Embryonic facial prominence (tissue), 1 donor: ENCODE results near the gene ASIC2.
"Not testable (repeated sequence)": the region's sequence is repeated elsewhere in the genome, so short reads cannot be mapped to it uniquely, and the experiment has no call there.

Source experiments
- DNase-seq: peaks from one replicate; pipeline ENCODE4 v3.0.0-alpha.2; 2016; ENCODE audit errors: extremely low spot score

The ASIC2 gene

DNA sequence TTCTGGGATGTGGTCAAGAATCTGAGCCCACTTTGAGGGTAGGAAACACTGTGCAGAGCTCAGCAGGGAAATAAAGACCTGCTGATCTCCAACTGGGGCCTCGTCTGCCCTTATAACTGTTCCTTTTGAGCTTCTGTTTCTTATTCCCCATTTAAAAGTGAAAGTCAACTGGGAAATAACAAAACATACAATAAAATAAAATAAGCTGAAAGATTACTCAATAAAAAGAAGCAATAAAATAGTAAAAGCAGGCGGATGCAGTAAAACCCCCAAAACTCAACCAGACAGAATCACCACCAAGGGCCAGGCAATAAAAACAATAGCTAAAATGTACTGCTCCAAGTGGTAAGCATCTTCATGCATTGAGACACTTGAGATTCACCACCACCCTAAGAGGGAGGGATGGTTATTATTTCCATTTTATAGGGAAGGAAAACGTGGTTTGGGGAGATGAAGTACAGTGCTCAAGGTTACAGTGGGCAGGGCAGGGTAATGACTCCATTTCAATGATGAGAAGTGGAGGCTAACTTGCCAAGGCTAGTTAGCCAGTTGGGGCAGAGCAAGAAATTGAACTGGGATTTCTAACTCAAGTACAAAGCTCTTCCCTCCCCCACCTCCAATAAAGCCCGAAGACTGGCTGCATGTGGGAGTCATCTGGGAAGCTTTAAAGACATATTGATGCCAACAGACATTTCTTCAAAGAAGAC, 307.9 kb downstream of the ASIC2 start:
- no peak for DNase-seq

DNA sequence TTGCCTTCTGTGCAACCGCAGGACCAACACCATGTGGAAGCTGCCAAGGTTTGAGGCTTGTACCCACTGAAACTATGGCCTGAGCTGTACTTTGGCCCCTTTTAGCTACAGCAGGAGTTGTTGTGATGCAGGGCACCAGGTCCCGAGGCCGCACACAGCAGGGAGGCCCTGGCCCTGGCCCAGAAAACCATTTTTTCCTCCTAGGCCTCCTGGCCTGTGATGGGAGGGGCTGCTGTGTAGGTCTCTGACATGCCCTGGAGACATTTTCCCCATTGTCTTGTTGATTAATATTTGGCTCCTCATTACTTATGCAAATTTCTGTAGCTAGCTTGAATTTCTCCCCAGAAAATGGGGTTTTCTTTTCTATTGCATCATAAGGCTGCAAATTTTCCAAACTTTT, 311.5 kb downstream of the ASIC2 start:
- DNase-seq = not testable (repeated sequence)

DNA sequence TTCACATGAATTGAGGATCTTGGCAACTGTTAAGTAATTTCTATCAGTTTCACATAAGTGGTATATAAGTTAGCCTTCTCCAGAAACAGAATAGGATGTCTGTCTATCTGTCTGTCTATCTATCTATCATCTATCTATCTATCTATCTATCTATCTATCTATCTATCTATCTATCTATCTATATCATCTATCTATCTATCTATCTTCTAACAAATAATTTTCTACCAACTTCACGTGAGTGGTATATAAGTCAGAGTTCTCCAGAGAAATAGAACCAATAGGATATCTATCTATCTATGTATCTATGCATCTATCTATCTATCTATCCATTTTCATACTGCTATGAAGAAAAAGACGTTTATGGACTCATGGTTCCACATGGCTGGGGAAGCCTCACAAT, 312.9 kb downstream of the ASIC2 start:
- no peak for DNase-seq

DNA sequence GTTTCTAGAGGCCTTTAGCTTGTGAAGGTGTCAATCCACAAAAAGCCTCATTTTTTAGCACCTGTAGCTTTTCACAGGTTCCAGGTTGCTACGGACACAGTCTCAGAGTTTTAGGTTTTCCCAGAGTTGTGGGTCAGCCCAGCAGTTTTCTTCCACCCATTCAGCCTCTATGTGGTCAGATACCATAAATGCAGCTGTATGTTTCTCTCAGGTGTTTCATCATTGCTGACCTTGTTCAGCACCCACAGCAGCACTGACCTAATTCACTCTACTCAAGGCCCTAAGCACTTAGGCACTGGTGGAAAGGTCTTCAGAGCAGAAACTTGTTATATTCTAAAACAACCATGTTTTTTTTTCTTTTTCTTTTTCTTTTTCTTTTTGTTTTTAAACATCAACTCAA, 316.5 kb downstream of the ASIC2 start:
- no peak for DNase-seq

DNA sequence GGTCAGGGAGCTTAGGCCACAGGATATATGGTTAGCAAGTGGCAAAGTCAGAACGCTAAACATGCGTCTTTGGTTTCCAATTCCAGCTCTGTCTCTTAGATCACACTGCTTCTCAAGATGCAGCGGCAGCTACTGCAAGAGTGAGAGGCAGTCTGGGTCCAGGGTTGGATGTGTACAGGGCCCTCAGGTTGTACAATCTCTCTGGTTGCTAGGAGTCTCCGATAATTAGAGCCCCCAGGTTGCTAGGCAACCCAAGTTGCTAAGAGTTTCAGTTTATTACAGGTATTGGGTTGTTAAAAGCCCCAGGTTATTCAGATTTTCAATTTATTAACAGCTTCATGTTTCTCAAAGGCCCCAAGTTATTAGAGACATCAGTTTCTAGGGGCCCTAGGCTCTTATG, 317.0 kb downstream of the ASIC2 start:
- no peak for DNase-seq

DNA sequence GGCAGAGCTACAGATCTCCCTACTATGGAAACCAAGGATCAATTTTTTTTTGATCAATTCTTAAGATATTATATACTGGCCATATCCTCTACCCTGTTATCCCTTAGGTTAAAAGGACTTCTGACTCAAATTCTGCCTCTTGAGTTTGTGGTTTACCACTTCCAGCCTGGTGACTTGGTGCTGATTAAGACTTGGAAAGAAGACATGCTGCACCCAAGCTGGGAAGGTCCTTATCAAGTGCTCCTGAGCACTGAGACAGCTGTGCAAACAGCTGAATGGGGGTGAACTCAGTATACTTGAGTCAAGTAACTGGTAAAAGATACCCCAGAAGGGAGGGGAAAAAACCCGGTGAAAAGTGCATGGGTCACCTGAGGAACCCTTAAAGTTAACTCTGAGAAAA, 321.9 kb downstream of the ASIC2 start:
- DNase-seq = no peak

DNA sequence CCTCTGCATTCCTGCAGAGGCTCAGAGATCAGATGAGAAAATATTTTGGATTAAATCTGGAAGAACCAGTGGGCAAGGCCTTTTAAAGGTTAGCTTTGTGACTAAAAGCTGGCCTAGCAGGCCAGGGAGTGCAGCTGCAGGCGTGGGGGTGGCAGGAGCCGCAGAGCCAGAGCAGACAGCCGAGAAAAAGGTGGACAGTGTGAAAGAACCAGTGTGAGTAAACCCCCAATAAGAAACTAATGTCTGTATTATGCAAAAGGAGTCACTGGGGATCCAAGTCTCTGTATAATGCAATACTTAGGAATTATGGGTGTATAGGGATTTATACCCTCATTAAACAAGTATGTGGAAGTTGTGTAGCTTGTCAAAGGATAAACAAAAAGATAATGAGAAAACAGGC, 322.8 kb downstream of the ASIC2 start:
- DNase-seq = no peak

DNA sequence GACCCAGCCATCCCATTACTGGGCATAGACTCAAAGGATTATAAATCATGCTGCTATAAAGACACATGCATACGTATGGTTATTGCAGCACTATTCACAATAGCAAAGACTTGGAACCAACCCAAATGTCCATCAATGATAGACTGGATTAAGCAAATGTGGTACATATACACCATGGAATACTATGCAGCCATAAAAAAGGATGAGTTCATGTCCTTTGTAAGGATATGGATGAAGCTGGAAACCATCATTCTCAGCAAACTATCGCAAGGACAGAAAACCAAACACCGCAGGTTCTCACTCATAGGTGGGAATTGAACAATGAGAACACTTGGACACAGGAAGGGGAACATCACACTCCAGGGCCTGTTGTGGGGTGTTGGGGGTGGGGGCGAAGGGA, 323.9 kb downstream of the ASIC2 start:
- not testable (repeated sequence) for DNase-seq

DNA sequence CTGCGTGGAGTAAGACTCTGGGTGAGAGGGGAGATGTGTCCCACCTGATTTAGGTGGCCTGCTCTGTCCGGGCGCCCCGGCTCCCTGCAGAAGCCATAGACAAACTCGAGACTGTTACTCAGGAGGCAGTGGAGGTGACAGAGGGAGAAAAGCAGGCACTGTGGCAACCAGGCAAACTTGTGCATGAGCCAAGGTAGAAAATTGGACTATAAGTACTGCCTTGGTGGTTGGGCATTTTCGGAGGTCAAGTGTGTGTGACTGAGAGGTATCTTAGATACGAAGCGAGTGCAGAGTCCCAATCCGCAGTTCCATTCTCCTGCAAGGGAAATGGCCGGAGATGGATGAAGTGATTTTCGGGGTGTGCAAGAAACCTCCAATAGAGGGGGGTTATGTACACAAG, 328.6 kb downstream of the ASIC2 start:
- DNase-seq = no peak
